ENCODE results near the gene CKM. TPM values are rescaled to one million over a fixed set of nuclear protein-coding genes. Genes with fewer than 3 reads are reported as not detected.

Gene CKM
- total and polyA plus RNA-seq, 10 of the 15 experiments (the other 5 are each of a cell fraction or from before 2014, with no cell fraction given), result 0.08 to 0.14 (median 0.13) TPM; not detected in 5

GRCh38 chr19:45278087-45278486, 44.6 kb downstream of the CKM start:
- Histone ChIP-seq H3K36me3 (ENCODE audit: control insufficient read depth in 2 of 2, insufficient read depth in 2 of 2, low read length in 1 of 2) (peaks cover 0 to 2% of the 10 kb centered on the region in 2 experiments; a peak in 3 of 4 replicates), H3K27me3 (replicated peaks in 1 of 2; ENCODE audit: control insufficient read depth in 2 of 2, insufficient read depth in 2 of 2, low read length in 1 of 2) (no peaks in the 10 kb centered on the region), H3K4me2 (ENCODE audit: control insufficient read depth, insufficient read depth) (no peak overlapping the region), H3K9me3 (replicated peaks; ENCODE audit: control insufficient read depth, insufficient read depth, low read length) (no peaks in the 10 kb centered on the region), H3K27ac (ENCODE audit: control insufficient read depth, insufficient read depth) (no peak overlapping the region), H2AFZ (ENCODE audit: control insufficient read depth, low read depth, low read length) (no peak overlapping the region), H3K4me3 (no peak overlapping the region), H3K4me1 (ENCODE audit: control insufficient read depth, insufficient read depth, low read length) (no peaks in the 10 kb centered on the region), H3K9ac (ENCODE audit: control insufficient read depth, insufficient read depth, low read length) (no peak overlapping the region), H4K20me1 (ENCODE audit: control insufficient read depth, insufficient read depth) (no peaks in the 10 kb centered on the region), H3K79me2 (ENCODE audit: control insufficient read depth, insufficient read depth, low read length) (no peaks in the 10 kb centered on the region)
- ChIA-PET POLR2A (no interaction called here), SMC1A (ENCODE audit: uncharacterized antibody, unreplicated experiment) (no interaction called here), CTCF (no interaction called here), RAD21 (ENCODE audit: unreplicated experiment) (no interaction called here)
- intact Hi-C loops (cut with micrococcal nuclease; ENCODE audit: unreplicated experiment), result no loop called here
- 91% methylated on average over 10 of the region's 10 CpGs for WGBS (ENCODE audit: insufficient coverage, insufficient replicate concordance, low lambda C conversion rate, missing lambda C conversion rate)
- in situ Hi-C loops (cut with MboI), result no loop called here
- FAIRE-seq (no peak), ATAC-seq (no peak), DNase-seq (ENCODE audit: low read depth, low spot score) (no peak)
- no TSS peak for BruUV-seq (replicated peaks)
- TF ChIP-seq SMAD1 (IDR thresholded peaks at IDR 0.05; ENCODE audit: low read depth, partially characterized antibody) (no peak), MTA3 (IDR thresholded peaks at IDR 0.05; ENCODE audit: borderline replicate concordance, low read length) (no peak), NR2F1 (conservative IDR thresholded peaks at IDR 0.05) (no peak), CBFB (IDR thresholded peaks at IDR 0.05; ENCODE audit: low read depth) (no peak), USF2 (IDR thresholded peaks at IDR 0.05; ENCODE audit: borderline replicate concordance, low read depth, low read length) (no peak), BHLHE40 (IDR thresholded peaks at IDR 0.05; ENCODE audit: borderline replicate concordance in 1 of 2, low read depth in 2 of 2, low read length in 1 of 2) (no peak), NR2C2 (IDR thresholded peaks at IDR 0.05; ENCODE audit: borderline replicate concordance, control insufficient read depth, insufficient read length, low read depth) (no peak), HSF1 (IDR thresholded peaks at IDR 0.05; ENCODE audit: low read depth, low read length) (no peak), MTA2 (IDR thresholded peaks at IDR 0.05; ENCODE audit: low read depth) (no peak), CHD1 (IDR thresholded peaks at IDR 0.05; ENCODE audit: low read depth, low read length) (no peak), ZBTB11 (CRISPR knock-in tag; IDR thresholded peaks at IDR 0.05) (no peak), YBX1 (IDR thresholded peaks at IDR 0.05) (no peak), GATAD2B (conservative IDR thresholded peaks at IDR 0.05; ENCODE audit: low read depth) (no peak), ZNF24 (IDR thresholded peaks at IDR 0.05) (no peak), EGR1 (IDR thresholded peaks at IDR 0.05; ENCODE audit: borderline replicate concordance in 1 of 2, low read depth in 2 of 2, low read length in 2 of 2) (no peak), STAT1 (conservative IDR thresholded peaks at IDR 0.05) (no peak), FOXM1 (IDR thresholded peaks at IDR 0.05; ENCODE audit: low read depth, low read length) (no peak), NFXL1 (IDR thresholded peaks at IDR 0.05; ENCODE audit: borderline replicate concordance) (no peak)
